Right renal cortex interstitium (tissue), 3 donors: Measurements from ENCODE around the gene CCT6A. TPM values are rescaled to one million over a fixed set of nuclear protein-coding genes. Genes with fewer than 3 reads are reported as not detected.
"Not testable (repeated sequence)": the region's sequence is repeated elsewhere in the genome, so short reads cannot be mapped to it uniquely, and the experiment has no call there.

ENCODE experiments used
- DNase-seq, 3 donors: peaks; one replicate each; pipeline ENCODE4 v3.0.0-alpha.2; 2013; ENCODE audit warnings: low read depth in 3 of 3, low spot score in 2 of 3
- polyA plus RNA-seq, 3 donors: library from polyadenylated mRNA; unstranded; fragments of 120-200 nt; gene quantifications; one replicate each; pipeline ENCODE4 v1.2.1, GENCODE V29; 2013; ENCODE audit not compliant: insufficient read length in 3 of 3

Gene CCT6A
- polyA plus RNA-seq, 3 donors = 201 to 250 (median 233) TPM

GRCh38 chr7:56097700-56098099 lies 46.1 kb downstream of the CCT6A start:
- no peak for DNase-seq

GRCh38 chr7:56098187-56099008 lies 46.8 kb downstream of the CCT6A start:
- DNase-seq = not testable (repeated sequence)

- no peak for DNase-seq
These were observed 48.1 kb downstream of the CCT6A start for GRCh38 chr7:56099653-56100052.

- not testable (repeated sequence) for DNase-seq
These were observed 52.6 kb downstream of the CCT6A start for GRCh38 chr7:56104138-56104537.

GRCh38 chr7:56105508-56105907 lies 53.9 kb downstream of the CCT6A start:
- DNase-seq = no peak

GRCh38 chr7:56106108-56107073 lies 54.8 kb downstream of the CCT6A start, which contains the start of gene CHCHD2:
CHCHD2 (minus strand) TSS chr7:56106476; CDS start chr7:56106413, 63 bp downstream.
- peak; percentile 95 to 97 (median 95) for DNase-seq

GRCh38 chr7:56107954-56108258 lies 56.3 kb downstream of the CCT6A start:
- no peak for DNase-seq

- DNase-seq = no peak
These were observed 59.0 kb downstream of the CCT6A start for GRCh38 chr7:56110611-56111010.

GRCh38 chr7:56112244-56112643 lies 60.7 kb downstream of the CCT6A start:
- DNase-seq = not testable (repeated sequence)

Other genes starting within 250 kb of the CCT6A start
- under 1 TPM; 0.21 to 0.39 (median 0.27) TPM for gene SEPTIN14, start 189.0 kb upstream of the CCT6A start, polyA plus RNA-seq
- gene ZNF713, start 164.3 kb upstream of the CCT6A start, polyA plus RNA-seq = 10 to 100 TPM; 12.4 to 13.9 (median 13.0) TPM
- 10 to 100 TPM; 21.1 to 21.7 (median 21.4) TPM for gene MRPS17, start 99.9 kb upstream of the CCT6A start, polyA plus RNA-seq
- gene NIPSNAP2, start 87.2 kb upstream of the CCT6A start, polyA plus RNA-seq = 100 to 1,000 TPM; 112 to 136 (median 118) TPM
- 10 to 100 TPM; 30.6 to 36.6 (median 34.5) TPM for gene PSPH, start 321 bp upstream of the CCT6A start, polyA plus RNA-seq
- 100 to 1,000 TPM in 2 of 3 donors, 10 to 100 TPM in 1; 75.0 to 138 (median 115) TPM for gene SUMF2, start 12.5 kb downstream of the CCT6A start, polyA plus RNA-seq
- gene PHKG1, start 41.2 kb downstream of the CCT6A start, polyA plus RNA-seq = 1 to 10 TPM in 2 of 3 donors, under 1 TPM in 1; 0.90 to 1.1 (median 1.1) TPM
- 100 to 1,000 TPM; 232 to 257 (median 256) TPM for gene CHCHD2, start 54.7 kb downstream of the CCT6A start, polyA plus RNA-seq
- 1 to 10 TPM; 1.6 to 3.3 (median 1.8) TPM for gene NUPR2, start 64.7 kb downstream of the CCT6A start, polyA plus RNA-seq